Activated CD4-positive, alpha-beta T cell treated with anti-CD3 and anti-CD28 coated beads, Interleukin-10, Interleukin-2, amounts not matched to agents 100 ng/mL and 50 ng/mL, durations not matched to agents 16 hours and 8 hours (primary cell): ENCODE data around the gene LDLRAD4.

ENCODE experiments used
- DNase-seq: peaks from one replicate; pipeline ENCODE4 v3.0.0-alpha.2; 2020

The LDLRAD4 gene

GRCh38 chr18:13585379-13586153, 367.0 kb downstream of the LDLRAD4 start:
- DNase-seq = no peak

DNA sequence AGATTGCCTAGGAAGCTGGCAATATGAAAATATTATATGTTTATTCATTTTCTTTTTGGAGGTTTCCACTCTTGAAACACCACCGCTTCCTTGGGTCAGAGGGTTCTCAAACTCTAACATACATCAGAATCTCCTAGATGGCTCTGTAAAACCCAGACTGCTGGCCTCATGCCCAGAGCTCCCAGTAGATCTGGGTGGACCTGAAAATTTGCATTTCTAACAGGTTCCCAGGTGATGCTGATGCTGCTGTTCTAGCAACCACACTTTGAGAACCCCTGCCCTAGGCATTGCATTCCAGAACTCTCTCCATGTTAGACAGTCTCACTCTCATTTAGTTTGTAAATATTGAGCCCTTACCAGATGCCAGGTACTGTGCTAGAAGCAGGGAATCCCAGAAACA, 368.4 kb downstream of the LDLRAD4 start:
- DNase-seq = no peak

GRCh38 chr18:13587477-13587876, 368.9 kb downstream of the LDLRAD4 start:
- no peak for DNase-seq

- DNase-seq = peak; percentile 63
These were observed 369.4 kb downstream of the LDLRAD4 start for GRCh38 chr18:13587937-13588336.

DNA sequence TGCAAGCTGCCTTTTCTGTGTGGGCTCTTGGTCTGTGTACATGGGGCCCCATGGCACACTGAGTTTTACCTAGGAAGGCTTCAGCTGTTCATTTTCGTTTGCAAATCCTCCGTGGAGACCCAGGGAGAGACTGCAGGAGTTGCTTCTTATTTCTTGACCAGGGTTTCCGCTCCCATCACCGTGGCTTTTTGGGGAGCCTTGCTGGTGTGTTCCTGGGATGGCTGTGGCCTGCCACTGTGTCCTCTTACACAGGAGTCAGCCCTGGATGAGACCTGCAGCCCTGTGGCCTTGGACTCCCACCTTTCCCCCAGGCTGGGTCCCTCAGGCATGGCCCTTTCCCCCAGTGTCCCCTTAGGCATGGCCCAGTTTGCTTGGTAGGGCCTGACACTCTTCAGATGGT, 370.8 kb downstream of the LDLRAD4 start:
- DNase-seq = no peak

GRCh38 chr18:13589943-13590342, 371.4 kb downstream of the LDLRAD4 start:
- DNase-seq = no peak

- DNase-seq = no peak
These were observed 373.7 kb downstream of the LDLRAD4 start for GRCh38 chr18:13592246-13592645.

GRCh38 chr18:13594551-13594950, 376.0 kb downstream of the LDLRAD4 start:
- DNase-seq = no peak

- no peak for DNase-seq
These were observed 378.5 kb downstream of the LDLRAD4 start for GRCh38 chr18:13597068-13597467.

GRCh38 chr18:13598591-13598990, 380.0 kb downstream of the LDLRAD4 start:
- DNase-seq = no peak

DNA sequence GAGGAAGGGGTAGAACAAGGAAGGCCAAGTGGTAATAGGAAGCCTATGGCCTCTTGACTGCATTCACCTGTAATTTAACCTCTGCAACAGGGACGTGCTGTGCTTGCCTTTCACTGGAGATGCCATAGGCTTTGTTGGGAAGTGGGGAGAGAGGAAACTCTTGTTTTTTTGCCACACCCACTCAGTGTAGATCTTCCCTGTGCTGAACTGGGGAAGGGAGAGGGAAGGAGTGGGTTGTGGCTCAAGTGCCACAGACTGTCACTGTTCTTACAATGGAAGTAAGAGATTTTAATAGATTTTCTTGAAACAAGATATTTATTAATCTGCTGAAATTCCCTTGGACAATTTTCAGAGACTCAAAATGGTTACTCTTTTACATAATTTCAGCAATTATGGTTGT, 380.5 kb downstream of the LDLRAD4 start:
- no peak for DNase-seq

DNA sequence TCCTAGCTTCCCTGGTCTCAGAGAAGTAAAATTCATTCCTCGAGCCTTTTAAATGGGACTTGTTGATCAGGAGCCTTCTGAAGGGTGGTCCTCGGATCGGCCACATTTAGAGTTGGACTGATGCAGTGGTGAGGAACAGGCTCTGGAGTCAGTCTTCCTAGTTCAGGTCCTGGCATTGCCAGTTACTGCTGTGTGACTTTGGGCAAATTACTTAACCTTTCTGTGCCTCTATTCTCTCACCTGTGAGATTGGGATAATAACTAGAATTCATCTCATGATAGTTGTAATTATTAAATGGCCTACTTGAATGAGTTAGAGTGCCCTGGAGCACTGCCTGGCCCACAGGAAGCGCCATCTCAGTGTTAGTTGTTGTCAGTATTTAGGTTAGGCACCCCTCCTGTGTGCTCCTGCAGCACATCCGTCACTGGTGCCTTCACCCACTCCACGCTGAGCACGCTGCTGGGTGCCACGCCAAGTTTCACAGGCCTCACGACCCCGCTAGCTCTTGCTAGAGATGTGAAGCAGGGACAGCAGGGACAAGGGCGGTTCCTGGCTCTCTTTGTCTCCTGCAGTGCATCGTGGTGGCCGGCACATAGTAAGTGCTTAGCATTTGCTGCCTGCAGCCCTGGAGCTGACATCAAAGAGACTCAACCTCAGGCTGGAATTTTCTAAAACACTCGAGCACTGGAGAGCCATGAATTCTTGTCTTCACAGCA, 384.9 kb downstream of the LDLRAD4 start:
- DNase-seq = no peak

DNA sequence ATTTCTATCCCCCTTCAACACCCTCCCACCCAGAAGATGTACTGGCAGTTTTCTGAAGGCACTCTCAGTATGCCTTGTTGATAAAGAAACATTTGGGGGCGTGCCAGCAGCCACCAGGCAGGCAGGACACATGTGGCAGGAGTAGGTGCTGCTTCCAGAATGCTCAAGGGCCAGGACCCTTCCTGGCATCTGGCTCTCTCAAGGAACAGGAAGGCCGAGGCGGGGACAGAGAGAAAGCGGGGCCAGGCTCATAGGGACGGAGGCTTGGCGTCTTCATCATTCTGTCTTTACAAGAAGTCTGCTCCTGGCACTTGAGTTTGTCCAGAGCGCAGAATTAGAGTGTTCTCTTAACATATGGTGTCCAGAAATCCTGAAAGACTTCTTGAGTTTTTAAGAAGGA, 386.2 kb downstream of the LDLRAD4 start:
- no peak for DNase-seq

DNA sequence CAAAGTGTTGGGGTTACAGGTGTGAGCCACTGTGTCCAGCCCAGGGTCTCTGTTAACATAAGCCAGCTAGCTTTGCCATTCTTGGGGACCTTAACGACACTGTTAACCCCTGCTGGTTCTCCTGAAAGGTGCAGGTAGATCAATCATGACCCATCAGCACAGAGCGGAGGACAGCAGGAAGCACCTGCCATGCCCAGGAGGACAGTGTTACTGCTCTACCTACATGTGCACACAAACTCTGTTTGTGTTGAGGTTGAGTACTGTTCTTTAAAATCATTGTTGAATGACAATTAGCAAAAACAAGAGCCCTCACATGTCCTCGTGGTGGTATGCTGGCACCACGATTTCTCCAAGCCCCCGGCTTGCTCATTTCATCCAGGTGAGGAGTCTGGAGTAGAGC, 386.9 kb downstream of the LDLRAD4 start:
- no peak for DNase-seq

DNA sequence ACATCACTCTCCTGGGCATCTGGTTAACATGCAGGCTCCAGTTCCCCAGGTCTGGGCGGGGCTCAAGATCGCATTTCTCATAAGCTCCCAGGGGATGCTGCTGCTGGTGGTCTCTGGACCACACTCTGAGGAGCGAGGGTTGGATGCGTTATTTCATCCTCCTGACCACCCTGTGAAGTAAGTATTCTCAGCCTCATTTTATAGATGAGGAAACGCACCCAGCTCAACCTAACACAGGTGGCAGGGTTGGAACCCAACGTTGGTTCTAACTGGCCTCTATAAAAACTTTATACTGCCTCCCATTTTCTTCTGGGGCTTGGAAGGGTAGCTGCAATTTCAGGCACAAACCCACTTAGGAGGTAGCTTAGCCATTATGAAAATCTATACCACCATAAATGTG, 387.3 kb downstream of the LDLRAD4 start:
- no peak for DNase-seq

DNA sequence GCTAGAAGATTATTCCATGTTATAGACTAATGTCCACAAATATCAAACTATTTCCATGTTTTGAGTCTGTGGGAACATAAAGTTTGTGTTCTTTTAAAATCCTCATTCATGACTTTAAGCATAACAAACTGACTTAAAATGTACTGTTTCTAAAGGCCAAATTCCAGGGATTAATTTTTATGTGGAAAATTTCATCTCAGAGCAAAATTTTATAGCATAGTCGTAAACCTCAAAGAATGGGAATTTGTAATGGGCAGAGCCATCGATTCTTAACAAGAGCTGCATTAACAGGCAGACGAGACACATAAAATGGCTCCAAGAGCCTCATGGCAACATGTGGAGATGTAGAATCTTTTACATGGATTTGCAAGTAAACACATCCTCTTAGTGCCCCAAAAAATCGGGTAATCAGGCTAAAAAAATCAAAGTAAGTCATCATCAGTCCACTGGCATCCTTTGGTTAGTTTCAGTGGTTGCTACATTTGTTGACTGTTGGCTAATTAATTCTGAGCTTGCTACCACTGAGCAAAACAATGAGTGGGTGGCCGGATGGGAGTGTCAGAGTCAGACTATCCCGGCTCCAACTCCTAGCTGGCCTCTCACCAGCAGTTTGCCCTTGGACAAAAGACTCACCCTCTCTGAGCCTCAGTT, 388.2 kb downstream of the LDLRAD4 start:
- DNase-seq = peak; percentile 45

DNA sequence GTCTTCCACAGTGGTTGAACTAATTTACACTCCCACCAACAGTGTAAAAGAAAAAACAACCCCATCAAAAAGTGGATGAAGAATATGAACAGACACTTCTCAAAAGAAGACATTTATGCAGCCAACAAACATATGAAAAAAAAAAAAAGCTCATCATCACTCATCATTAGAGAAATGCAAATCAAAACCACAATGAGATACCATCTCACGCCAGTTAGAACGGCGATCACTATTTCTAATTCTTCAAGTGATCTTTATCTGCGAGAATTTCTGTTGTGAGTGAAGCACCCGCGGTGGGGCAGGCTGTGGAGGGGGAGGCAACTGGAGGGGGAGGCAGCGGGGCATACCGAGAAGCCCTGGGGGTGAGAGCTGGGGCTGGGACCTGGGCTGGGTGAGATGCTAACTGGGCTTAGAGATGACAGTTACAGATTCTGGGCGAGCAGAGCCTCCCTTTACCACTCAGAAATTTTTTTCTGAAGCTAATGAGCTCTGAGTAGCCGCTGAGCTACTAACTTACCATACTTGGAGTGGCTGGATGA, 389.5 kb downstream of the LDLRAD4 start:
- DNase-seq = peak; percentile 48

DNA sequence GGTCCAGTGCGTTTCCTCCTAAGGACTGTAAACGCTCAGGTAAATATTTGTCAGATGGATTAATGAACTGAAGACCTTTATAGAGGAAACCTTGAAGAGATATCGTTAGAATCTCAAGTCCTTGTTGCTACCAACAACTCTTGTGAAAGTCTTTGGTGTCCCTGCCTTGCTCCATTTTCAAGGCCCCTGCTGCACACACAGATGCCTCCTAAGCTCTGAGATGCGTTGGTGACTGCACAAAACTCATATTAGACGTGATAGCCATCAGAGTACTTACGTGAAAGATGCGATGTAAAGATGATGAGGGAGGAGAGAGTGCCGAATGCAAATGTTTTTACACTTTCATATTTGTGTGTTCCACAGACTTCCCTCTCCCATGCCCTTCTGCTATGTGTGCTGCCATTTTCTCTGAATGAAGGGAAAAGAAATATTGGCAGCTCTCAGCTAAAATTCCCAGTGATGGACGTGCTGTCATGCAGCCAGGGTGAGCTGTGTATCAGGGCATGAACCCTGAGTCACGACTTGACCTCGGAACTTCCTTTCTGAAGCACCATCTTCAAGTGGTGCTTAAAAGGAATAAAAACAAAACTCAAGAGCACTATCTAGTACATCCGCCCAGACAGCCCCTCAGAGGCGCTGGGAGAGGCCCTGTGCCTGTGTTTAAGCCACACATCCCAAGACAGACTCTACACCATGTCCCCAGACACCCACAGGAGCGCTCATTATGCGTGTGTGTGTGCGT, 390.4 kb downstream of the LDLRAD4 start:
- DNase-seq = peak; percentile 71

- DNase-seq = no peak
These were observed 392.1 kb downstream of the LDLRAD4 start for GRCh38 chr18:13610555-13611141.

DNA sequence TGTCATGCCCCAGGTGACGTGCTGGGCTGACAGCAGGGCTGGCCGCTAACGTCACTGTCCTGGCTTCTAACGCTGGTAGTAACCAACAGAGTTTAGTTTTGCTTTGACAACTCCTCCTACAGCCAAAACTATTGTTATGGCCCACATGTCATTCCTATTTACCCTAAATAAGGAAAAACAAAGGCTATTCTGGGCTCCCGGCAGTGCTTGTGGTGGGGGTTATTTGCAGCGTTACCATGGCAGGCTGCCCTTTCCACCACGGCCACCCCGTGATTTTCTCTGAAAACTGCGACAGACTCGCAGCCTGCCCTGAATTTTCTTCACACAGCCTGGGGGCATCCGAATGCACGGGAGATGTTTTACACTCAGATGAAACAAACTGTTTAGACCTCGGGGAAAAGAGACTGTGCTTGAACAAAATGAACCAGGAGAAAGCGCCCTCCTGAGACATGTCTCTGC, 392.6 kb downstream of the LDLRAD4 start:
- DNase-seq = no peak

- DNase-seq = no peak
These were observed 393.1 kb downstream of the LDLRAD4 start for GRCh38 chr18:13611601-13612195.
